Measurements from ENCODE around the gene SCN9A.

DNA sequence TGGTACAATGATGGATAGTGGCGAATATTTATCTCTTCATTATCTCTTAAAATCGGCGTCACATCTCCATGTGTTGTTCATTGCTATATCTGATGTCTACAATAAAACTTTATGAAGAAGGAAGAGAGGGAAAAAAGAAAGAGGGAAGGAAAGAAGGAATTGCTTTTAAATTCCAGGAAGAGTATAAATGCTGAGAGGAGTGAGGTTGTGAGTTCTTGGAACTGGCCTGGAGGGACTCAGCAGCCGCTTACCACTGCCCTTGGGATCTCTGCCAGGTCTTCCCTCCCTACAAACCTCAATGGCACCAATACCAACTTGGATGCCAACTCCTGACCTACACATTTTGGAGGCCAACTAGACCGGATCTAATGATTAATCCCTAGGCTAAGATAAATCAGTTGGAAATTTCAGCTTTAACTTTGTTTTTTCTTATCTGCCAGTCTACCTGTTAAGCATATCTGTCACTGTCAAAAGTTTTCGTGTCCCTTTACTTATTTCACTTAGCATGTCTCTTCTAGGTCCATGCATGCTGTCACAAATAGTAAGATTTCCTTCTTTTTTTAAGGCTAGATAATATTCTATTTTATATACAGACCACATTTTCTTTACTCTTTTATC lies 9.8 kb downstream of the SCN9A start:
- TF ChIP-seq, protein P1, sequence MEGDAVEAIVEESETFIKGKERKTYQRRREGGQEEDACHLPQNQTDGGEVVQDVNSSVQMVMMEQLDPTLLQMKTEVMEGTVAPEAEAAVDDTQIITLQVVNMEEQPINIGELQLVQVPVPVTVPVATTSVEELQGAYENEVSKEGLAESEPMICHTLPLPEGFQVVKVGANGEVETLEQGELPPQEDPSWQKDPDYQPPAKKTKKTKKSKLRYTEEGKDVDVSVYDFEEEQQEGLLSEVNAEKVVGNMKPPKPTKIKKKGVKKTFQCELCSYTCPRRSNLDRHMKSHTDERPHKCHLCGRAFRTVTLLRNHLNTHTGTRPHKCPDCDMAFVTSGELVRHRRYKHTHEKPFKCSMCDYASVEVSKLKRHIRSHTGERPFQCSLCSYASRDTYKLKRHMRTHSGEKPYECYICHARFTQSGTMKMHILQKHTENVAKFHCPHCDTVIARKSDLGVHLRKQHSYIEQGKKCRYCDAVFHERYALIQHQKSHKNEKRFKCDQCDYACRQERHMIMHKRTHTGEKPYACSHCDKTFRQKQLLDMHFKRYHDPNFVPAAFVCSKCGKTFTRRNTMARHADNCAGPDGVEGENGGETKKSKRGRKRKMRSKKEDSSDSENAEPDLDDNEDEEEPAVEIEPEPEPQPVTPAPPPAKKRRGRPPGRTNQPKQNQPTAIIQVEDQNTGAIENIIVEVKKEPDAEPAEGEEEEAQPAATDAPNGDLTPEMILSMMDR (IDR thresholded peaks at IDR 0.05): no peak
- no peak for TF ChIP-seq EZH2 (IDR thresholded peaks at IDR 0.05; ENCODE audit: borderline replicate concordance, insufficient read depth, low read depth, low read length, poor library complexity, severe bottlenecking)
